HG02763 (cell line): ENCODE measurements around the gene GPC5.
"Not testable (repeated sequence)": the region's sequence is repeated elsewhere in the genome, so short reads cannot be mapped to it uniquely, and the experiment has no call there.

Experiments used
- ATAC-seq: cut with Tn5 transposase; IDR thresholded peaks from one replicate; pipeline ENCODE4 v1.9.1; 2021; ENCODE audit warnings: mild to moderate bottlenecking, moderate library complexity; ENCODE audit not compliant: unreplicated experiment

Gene GPC5

GRCh38 chr13:91824416-91824815 is 426.0 kb downstream of the GPC5 start:
- ATAC-seq, result no peak

GRCh38 chr13:91825516-91825915 is 427.1 kb downstream of the GPC5 start:
- no peak for ATAC-seq

GRCh38 chr13:91836553-91836952 is 438.1 kb downstream of the GPC5 start:
- no peak for ATAC-seq

- ATAC-seq, result no peak
Measured at GRCh38 chr13:91845612-91846011, 447.2 kb downstream of the GPC5 start.

GRCh38 chr13:91863699-91864098 is 465.3 kb downstream of the GPC5 start:
- ATAC-seq, result no peak

- no peak for ATAC-seq
Measured at GRCh38 chr13:91868351-91868750, 469.9 kb downstream of the GPC5 start.

GRCh38 chr13:91878491-91878890 is 480.1 kb downstream of the GPC5 start:
- no peak for ATAC-seq

- no peak for ATAC-seq
Measured at GRCh38 chr13:91879360-91879759, 480.9 kb downstream of the GPC5 start.

- no peak for ATAC-seq
Measured at GRCh38 chr13:91882918-91883317, 484.5 kb downstream of the GPC5 start.

- ATAC-seq, result no peak
Measured at GRCh38 chr13:91889641-91890040, 491.2 kb downstream of the GPC5 start.

GRCh38 chr13:91891141-91891540 is 492.7 kb downstream of the GPC5 start:
- ATAC-seq, result no peak

- ATAC-seq, result no peak
Measured at GRCh38 chr13:91893040-91893439, 494.6 kb downstream of the GPC5 start.

GRCh38 chr13:91894316-91894715 is 495.9 kb downstream of the GPC5 start:
- ATAC-seq, result no peak

- no peak for ATAC-seq
Measured at GRCh38 chr13:91896547-91896946, 498.1 kb downstream of the GPC5 start.

- not testable (repeated sequence) for ATAC-seq
Measured at GRCh38 chr13:91898986-91899385, 500.6 kb downstream of the GPC5 start.

GRCh38 chr13:91902291-91902690 is 503.9 kb downstream of the GPC5 start:
- ATAC-seq, result no peak

GRCh38 chr13:91904005-91904404 is 505.6 kb downstream of the GPC5 start:
- peak; percentile 90 for ATAC-seq

- ATAC-seq, result peak; percentile 48
Measured at GRCh38 chr13:91904597-91904996, 506.2 kb downstream of the GPC5 start.

- no peak for ATAC-seq
Measured at GRCh38 chr13:91907398-91907797, 509.0 kb downstream of the GPC5 start.

GRCh38 chr13:91909617-91910016 is 511.2 kb downstream of the GPC5 start:
- no peak for ATAC-seq

GRCh38 chr13:91922969-91923592 is 524.7 kb downstream of the GPC5 start:
- ATAC-seq, result no peak

- no peak for ATAC-seq
Measured at GRCh38 chr13:91930687-91931086, 532.3 kb downstream of the GPC5 start.

- ATAC-seq, result no peak
Measured at GRCh38 chr13:91934354-91934753, 535.9 kb downstream of the GPC5 start.
